ENCODE data around the gene GRXCR1. TPM values are rescaled to one million over a fixed set of nuclear protein-coding genes. Genes with fewer than 3 reads are reported as not detected.

Gene GRXCR1
- total and polyA plus RNA-seq, 2 donors (not counting 1 experiment from before 2014, with no cell fraction given), result not detected

DNA sequence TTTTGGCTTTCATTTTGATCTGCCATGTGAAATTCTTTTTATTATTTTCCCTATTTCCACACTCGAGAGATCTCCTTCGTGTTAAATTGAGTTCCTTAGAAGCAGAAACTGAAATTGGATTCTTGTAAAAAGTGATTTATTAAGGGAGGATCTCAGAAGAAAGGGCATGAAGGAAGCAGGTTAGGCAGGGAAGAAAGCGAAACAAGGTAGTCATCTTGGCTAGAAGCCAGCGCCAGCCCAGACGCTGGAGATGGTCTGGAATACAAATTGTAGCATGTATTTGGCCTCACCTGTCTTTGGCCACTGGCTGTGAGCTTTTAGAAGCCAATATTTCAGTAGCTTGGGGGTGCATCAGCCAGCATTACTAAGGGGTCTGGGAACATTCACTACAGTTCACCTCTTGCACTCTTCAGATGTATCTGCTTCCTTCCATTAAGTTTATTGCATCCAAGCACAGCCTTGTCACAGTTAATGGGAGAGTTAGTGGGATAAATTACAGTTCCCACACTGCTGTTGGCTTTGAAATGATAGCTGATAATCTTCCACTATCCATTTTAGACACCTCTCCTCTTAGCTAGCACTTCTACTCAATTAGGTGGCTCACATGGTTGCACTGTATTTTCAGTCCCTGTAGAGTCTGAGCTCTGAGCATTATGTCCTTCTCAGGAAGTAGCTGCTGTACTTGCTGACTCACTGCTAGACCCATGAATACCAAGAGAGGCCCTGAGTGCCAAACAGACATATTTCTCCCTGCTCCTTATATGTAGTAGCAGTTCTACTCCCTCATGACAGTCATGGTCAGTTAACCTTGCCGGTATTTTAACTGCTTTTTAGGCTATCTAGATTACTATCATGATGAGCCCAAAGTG lies 14.6 kb downstream of the GRXCR1 start:
- H3K4me3 ChIP-seq (replicated peaks in 1 of 4; ENCODE audit: control extremely low read depth in 1 of 4, insufficient read depth in 1 of 4, low read depth in 3 of 4, low read length in 4 of 4), result no peak overlapping the region
- no peak for TF ChIP-seq EZH2 (IDR thresholded peaks at IDR 0.05; ENCODE audit: low read length, missing control alignments)
- TF ChIP-seq, protein P1, sequence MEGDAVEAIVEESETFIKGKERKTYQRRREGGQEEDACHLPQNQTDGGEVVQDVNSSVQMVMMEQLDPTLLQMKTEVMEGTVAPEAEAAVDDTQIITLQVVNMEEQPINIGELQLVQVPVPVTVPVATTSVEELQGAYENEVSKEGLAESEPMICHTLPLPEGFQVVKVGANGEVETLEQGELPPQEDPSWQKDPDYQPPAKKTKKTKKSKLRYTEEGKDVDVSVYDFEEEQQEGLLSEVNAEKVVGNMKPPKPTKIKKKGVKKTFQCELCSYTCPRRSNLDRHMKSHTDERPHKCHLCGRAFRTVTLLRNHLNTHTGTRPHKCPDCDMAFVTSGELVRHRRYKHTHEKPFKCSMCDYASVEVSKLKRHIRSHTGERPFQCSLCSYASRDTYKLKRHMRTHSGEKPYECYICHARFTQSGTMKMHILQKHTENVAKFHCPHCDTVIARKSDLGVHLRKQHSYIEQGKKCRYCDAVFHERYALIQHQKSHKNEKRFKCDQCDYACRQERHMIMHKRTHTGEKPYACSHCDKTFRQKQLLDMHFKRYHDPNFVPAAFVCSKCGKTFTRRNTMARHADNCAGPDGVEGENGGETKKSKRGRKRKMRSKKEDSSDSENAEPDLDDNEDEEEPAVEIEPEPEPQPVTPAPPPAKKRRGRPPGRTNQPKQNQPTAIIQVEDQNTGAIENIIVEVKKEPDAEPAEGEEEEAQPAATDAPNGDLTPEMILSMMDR (conservative IDR thresholded peaks at IDR 0.05 in 1 of 2, IDR thresholded peaks at IDR 0.05 in 1 of 2; ENCODE audit: low read depth in 1 of 2, low read length in 2 of 2), result no peak
- H3K9me3 ChIP-seq (ENCODE audit: control insufficient read depth, insufficient read depth, low read depth, low read length), result no peaks in the 10 kb centered on the region
- no peaks in the 10 kb centered on the region for H3K36me3 ChIP-seq (ENCODE audit: control insufficient read depth, insufficient read depth, low read length)
- H3K79me2 ChIP-seq (ENCODE audit: control insufficient read depth, insufficient read depth, low read length), result no peaks in the 10 kb centered on the region
- H4K20me1 ChIP-seq (ENCODE audit: control insufficient read depth, extremely low read depth, insufficient read depth, low read length), result no peaks in the 10 kb centered on the region
- H3K4me1 ChIP-seq (ENCODE audit: control insufficient read depth, extremely low read depth, insufficient read depth, low read length), result no peaks in the 10 kb centered on the region
- no peak overlapping the region for H3K4me2 ChIP-seq (ENCODE audit: extremely low read depth, insufficient read depth, low read length)
- no peak overlapping the region for H2AFZ ChIP-seq (ENCODE audit: low read length)
- DNase-seq (ENCODE audit: low read depth in 2 of 2), result peak in 1 of 2 donors; percentile 2
- H3K9ac ChIP-seq (ENCODE audit: insufficient read depth, low read length), result no peak overlapping the region
- no peak overlapping the region for H3K27ac ChIP-seq (ENCODE audit: insufficient read depth, low read length)
- no peaks in the 10 kb centered on the region for H3K27me3 ChIP-seq (ENCODE audit: control insufficient read depth, insufficient read depth, low read length)

DNA sequence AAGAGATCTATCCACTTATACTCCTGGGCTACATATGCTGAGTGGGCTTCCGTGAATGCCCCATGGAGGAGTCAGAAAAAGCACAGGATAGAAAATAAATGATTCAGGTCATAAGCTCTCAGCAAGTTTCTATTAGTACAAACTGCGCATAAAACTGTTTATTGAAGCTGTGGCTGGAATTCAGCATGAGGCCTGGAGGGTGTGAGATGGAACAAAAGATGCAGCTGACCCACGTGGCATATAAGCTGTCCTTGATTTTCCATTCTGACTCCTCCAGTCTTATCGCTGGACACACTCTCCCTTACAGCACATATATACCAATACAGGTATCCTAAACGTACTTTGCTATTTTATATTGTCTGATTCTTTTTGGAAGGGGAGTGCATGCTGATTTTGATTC lies 17.9 kb downstream of the GRXCR1 start:
- H3K36me3 ChIP-seq (ENCODE audit: control insufficient read depth, insufficient read depth, low read length), result no peaks in the 10 kb centered on the region
- no peak overlapping the region for H3K27ac ChIP-seq (ENCODE audit: insufficient read depth, low read length)
- TF ChIP-seq EZH2 (IDR thresholded peaks at IDR 0.05; ENCODE audit: low read length, missing control alignments), result no peak
- TF ChIP-seq, protein P1 (conservative IDR thresholded peaks at IDR 0.05 in 1 of 2, IDR thresholded peaks at IDR 0.05 in 1 of 2; ENCODE audit: low read depth in 1 of 2, low read length in 2 of 2), result no peak
- no peak overlapping the region for H3K4me3 ChIP-seq (replicated peaks in 1 of 4; ENCODE audit: control extremely low read depth in 1 of 4, insufficient read depth in 1 of 4, low read depth in 3 of 4, low read length in 4 of 4)
- H4K20me1 ChIP-seq (ENCODE audit: control insufficient read depth, extremely low read depth, insufficient read depth, low read length), result no peaks in the 10 kb centered on the region
- H3K4me1 ChIP-seq (ENCODE audit: control insufficient read depth, extremely low read depth, insufficient read depth, low read length), result no peaks in the 10 kb centered on the region
- H2AFZ ChIP-seq (ENCODE audit: low read length), result no peak overlapping the region
- no peaks in the 10 kb centered on the region for H3K9me3 ChIP-seq (ENCODE audit: control insufficient read depth, insufficient read depth, low read depth, low read length)
- no peaks in the 10 kb centered on the region for H3K79me2 ChIP-seq (ENCODE audit: control insufficient read depth, insufficient read depth, low read length)
- no peak for DNase-seq (ENCODE audit: low read depth in 2 of 2)
- H3K4me2 ChIP-seq (ENCODE audit: extremely low read depth, insufficient read depth, low read length), result no peak overlapping the region
- no peaks in the 10 kb centered on the region for H3K27me3 ChIP-seq (ENCODE audit: control insufficient read depth, insufficient read depth, low read length)
- H3K9ac ChIP-seq (ENCODE audit: insufficient read depth, low read length), result no peak overlapping the region

DNA sequence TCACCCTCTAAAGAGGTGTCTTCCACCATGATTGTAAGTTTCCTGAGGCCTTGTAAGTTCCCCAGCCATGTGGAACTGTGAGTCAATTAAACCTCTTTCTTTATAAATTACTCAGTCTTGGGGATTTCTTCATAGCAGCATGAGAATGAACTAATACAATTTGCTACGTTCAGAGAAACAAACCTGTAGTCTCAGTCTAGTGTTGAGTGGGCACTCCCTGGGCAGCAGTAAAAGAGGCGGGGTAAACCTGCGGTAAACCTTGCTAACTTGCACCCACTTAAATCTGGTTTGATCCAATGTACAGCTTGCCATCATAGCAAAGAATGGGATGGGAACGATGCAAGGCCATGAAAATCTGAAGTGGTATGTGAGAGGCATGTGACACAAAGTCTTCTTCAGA lies 22.4 kb downstream of the GRXCR1 start:
- Histone ChIP-seq H3K9me3 (ENCODE audit: control insufficient read depth, insufficient read depth, low read depth, low read length) (no peaks in the 10 kb centered on the region), H3K9ac (ENCODE audit: insufficient read depth, low read length) (no peak overlapping the region), H3K27ac (ENCODE audit: insufficient read depth, low read length) (no peak overlapping the region), H3K27me3 (ENCODE audit: control insufficient read depth, insufficient read depth, low read length) (no peaks in the 10 kb centered on the region), H2AFZ (ENCODE audit: low read length) (no peak overlapping the region), H3K4me1 (ENCODE audit: control insufficient read depth, extremely low read depth, insufficient read depth, low read length) (no peaks in the 10 kb centered on the region), H3K4me3 (replicated peaks in 1 of 4; ENCODE audit: control extremely low read depth in 1 of 4, insufficient read depth in 1 of 4, low read depth in 3 of 4, low read length in 4 of 4) (no peak overlapping the region), H4K20me1 (ENCODE audit: control insufficient read depth, extremely low read depth, insufficient read depth, low read length) (no peaks in the 10 kb centered on the region), H3K36me3 (ENCODE audit: control insufficient read depth, insufficient read depth, low read length) (no peaks in the 10 kb centered on the region), H3K79me2 (ENCODE audit: control insufficient read depth, insufficient read depth, low read length) (no peaks in the 10 kb centered on the region), H3K4me2 (ENCODE audit: extremely low read depth, insufficient read depth, low read length) (no peak overlapping the region)
- DNase-seq (ENCODE audit: low read depth in 2 of 2), result no peak
- no peak for TF ChIP-seq EZH2 (IDR thresholded peaks at IDR 0.05; ENCODE audit: low read length, missing control alignments)
- TF ChIP-seq, protein P1 (conservative IDR thresholded peaks at IDR 0.05 in 1 of 2, IDR thresholded peaks at IDR 0.05 in 1 of 2; ENCODE audit: low read depth in 1 of 2, low read length in 2 of 2), result no peak
